ENCODE results near the gene CMTM3.

DNA sequence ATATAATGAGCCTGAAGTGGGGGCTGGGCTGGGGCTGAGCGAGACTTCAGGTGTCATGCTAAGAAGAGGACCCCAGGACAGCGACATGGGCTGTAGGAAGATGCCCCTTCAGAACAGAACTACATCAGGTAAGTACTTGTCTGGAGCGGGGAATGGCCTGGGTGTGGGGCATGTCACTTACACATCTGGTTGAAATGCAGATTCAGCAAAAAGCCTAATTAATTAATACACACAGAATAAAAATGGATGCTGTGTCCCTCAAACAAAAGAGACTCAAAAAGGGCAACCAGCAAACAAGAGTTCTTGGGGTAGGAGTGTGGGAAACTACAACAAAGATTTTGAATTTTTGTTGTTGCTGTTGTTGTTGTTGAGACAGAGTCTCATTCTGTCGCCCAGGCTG lies 13.5 kb upstream of the CMTM3 start:
- TF ChIP-seq POLR2A (IDR thresholded peaks at IDR 0.05) (no peak), POLR2AphosphoS5 (IDR thresholded peaks at IDR 0.05) (no peak)
- TF ChIP-seq, protein P1, sequence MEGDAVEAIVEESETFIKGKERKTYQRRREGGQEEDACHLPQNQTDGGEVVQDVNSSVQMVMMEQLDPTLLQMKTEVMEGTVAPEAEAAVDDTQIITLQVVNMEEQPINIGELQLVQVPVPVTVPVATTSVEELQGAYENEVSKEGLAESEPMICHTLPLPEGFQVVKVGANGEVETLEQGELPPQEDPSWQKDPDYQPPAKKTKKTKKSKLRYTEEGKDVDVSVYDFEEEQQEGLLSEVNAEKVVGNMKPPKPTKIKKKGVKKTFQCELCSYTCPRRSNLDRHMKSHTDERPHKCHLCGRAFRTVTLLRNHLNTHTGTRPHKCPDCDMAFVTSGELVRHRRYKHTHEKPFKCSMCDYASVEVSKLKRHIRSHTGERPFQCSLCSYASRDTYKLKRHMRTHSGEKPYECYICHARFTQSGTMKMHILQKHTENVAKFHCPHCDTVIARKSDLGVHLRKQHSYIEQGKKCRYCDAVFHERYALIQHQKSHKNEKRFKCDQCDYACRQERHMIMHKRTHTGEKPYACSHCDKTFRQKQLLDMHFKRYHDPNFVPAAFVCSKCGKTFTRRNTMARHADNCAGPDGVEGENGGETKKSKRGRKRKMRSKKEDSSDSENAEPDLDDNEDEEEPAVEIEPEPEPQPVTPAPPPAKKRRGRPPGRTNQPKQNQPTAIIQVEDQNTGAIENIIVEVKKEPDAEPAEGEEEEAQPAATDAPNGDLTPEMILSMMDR (IDR thresholded peaks at IDR 0.05), result no peak

Measured in upper lobe of left lung (tissue), 4 donors.